ENCODE results near the gene CCL7.

GRCh38 chr17:34287875-34288274, 17.9 kb downstream of the CCL7 start:
- TF ChIP-seq, protein P1, sequence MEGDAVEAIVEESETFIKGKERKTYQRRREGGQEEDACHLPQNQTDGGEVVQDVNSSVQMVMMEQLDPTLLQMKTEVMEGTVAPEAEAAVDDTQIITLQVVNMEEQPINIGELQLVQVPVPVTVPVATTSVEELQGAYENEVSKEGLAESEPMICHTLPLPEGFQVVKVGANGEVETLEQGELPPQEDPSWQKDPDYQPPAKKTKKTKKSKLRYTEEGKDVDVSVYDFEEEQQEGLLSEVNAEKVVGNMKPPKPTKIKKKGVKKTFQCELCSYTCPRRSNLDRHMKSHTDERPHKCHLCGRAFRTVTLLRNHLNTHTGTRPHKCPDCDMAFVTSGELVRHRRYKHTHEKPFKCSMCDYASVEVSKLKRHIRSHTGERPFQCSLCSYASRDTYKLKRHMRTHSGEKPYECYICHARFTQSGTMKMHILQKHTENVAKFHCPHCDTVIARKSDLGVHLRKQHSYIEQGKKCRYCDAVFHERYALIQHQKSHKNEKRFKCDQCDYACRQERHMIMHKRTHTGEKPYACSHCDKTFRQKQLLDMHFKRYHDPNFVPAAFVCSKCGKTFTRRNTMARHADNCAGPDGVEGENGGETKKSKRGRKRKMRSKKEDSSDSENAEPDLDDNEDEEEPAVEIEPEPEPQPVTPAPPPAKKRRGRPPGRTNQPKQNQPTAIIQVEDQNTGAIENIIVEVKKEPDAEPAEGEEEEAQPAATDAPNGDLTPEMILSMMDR (IDR thresholded peaks at IDR 0.05) = no peak
- TF ChIP-seq POLR2A (IDR thresholded peaks at IDR 0.05) = no peak

All from testis (tissue), 2 donors.